Measurements from ENCODE around the gene TRPV3.

DNA sequence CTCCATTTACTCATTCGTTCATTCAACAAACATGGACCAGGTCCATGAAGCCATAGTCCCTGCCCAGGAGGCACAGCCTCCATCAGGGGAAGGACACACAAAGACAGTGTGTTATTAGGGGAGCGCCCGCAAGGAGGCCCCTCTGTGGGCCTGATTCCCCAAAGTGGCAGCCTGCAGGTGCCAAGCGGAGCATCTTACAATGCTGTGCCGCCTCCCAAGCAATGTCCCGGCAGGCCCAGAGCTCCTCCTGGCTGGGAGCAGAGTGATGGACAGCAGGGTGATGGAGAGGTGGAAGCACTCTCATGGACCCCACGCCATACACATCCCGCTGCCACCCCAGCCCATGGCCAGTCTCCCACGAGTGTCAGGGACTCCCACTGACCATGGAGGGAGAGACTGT lies 25.8 kb upstream of the TRPV3 start:
- TF ChIP-seq POLR2A (IDR thresholded peaks at IDR 0.05), result no peak
- TF ChIP-seq, protein P1, sequence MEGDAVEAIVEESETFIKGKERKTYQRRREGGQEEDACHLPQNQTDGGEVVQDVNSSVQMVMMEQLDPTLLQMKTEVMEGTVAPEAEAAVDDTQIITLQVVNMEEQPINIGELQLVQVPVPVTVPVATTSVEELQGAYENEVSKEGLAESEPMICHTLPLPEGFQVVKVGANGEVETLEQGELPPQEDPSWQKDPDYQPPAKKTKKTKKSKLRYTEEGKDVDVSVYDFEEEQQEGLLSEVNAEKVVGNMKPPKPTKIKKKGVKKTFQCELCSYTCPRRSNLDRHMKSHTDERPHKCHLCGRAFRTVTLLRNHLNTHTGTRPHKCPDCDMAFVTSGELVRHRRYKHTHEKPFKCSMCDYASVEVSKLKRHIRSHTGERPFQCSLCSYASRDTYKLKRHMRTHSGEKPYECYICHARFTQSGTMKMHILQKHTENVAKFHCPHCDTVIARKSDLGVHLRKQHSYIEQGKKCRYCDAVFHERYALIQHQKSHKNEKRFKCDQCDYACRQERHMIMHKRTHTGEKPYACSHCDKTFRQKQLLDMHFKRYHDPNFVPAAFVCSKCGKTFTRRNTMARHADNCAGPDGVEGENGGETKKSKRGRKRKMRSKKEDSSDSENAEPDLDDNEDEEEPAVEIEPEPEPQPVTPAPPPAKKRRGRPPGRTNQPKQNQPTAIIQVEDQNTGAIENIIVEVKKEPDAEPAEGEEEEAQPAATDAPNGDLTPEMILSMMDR (IDR thresholded peaks at IDR 0.05), result no peak
